ENCODE results near the gene OR1Q1. TPM values are rescaled to one million over a fixed set of nuclear protein-coding genes. Genes with fewer than 3 reads are reported as not detected.

Gene OR1Q1
- total and polyA plus RNA-seq, 9 of the 15 experiments (the other 6 are each of a cell fraction or from before 2014, with no cell fraction given): not detected

- BruUV-seq (replicated peaks): no TSS peak
- no peaks in the 10 kb centered on the region for H3K9me3 ChIP-seq (replicated peaks; ENCODE audit: control insufficient read depth, insufficient read depth, low read depth, low read length)
- no peak within 1 kb of the TSS for H3K9ac ChIP-seq (ENCODE audit: insufficient read depth in 1 of 2, low read depth in 2 of 2, low read length in 2 of 2)
- FAIRE-seq (no peak), ATAC-seq (no peak), DNase-seq (ENCODE audit: extremely low read depth in 1 of 4, low spot score in 3 of 4) (no peak)
- H3K79me2 ChIP-seq (ENCODE audit: control insufficient read depth, insufficient read depth, low read length): no peaks in the 10 kb centered on the region; the same call in 2 of the 3 replicates
- H3K27me3 ChIP-seq (ENCODE audit: control insufficient read depth in 2 of 2, insufficient read depth in 2 of 2, low read length in 2 of 2): no peaks in the 10 kb centered on the region; a peak in 1 of 5 replicates
- no peaks in the 10 kb centered on the region for H4K20me1 ChIP-seq (replicated peaks; ENCODE audit: control insufficient read depth, insufficient read depth, low read length)
- no peaks in the 10 kb centered on the region for H3K9me1 ChIP-seq (ENCODE audit: control insufficient read depth, insufficient read depth, low read length)
- ChIA-PET CTCF (ENCODE audit: low intra/inter-chr PET ratio) (no interaction called here), POLR2A (no interaction called here)
- H3K36me3 ChIP-seq (ENCODE audit: control insufficient read depth, insufficient read depth, low read length): no peaks in the 10 kb centered on the region
- no peak within 1 kb of the TSS for H3K4me2 ChIP-seq (ENCODE audit: insufficient read depth, low read length)
- H3K27ac ChIP-seq (ENCODE audit: extremely low read depth, low read depth, low read length): no peak within 1 kb of the TSS
- intact Hi-C loops (cut with micrococcal nuclease): no loop called here
- no peak within 1 kb of the TSS for H2AFZ ChIP-seq (ENCODE audit: low read depth, low read length)
- WGBS (ENCODE audit: insufficient coverage, low coverage, missing lambda C conversion rate): 2% methylated on average over 3 of the region's 3 CpGs
- in situ Hi-C loops (cut with MboI): no loop called here
- no peaks in the 10 kb centered on the region for H3K4me1 ChIP-seq (replicated peaks in 1 of 2; ENCODE audit: control insufficient read depth in 2 of 2, insufficient read depth in 2 of 2, low read length in 2 of 2)
- no peak within 1 kb of the TSS for H3K4me3 ChIP-seq
- TF ChIP-seq HMBOX1 (IDR thresholded peaks at IDR 0.05) (no peak), ZNF224 (CRISPR knock-in tag; IDR thresholded peaks at IDR 0.05) (no peak), SAFB2 (IDR thresholded peaks at IDR 0.05; ENCODE audit: borderline replicate concordance, low read depth, low read length, severe bottlenecking) (no peak), BRD9 (IDR thresholded peaks at IDR 0.05; ENCODE audit: low read depth, partially characterized antibody) (no peak), IRF9 (tag; IDR thresholded peaks at IDR 0.05) (no peak), ARID1B (IDR thresholded peaks at IDR 0.05) (no peak), UBTF (IDR thresholded peaks at IDR 0.05; ENCODE audit: borderline replicate concordance in 1 of 2, low read depth in 2 of 2, low read length in 2 of 2) (no peak), NR3C1 (CRISPR knock-in tag; IDR thresholded peaks at IDR 0.05) (no peak), TSHZ1 (CRISPR knock-in tag; IDR thresholded peaks at IDR 0.05) (no peak), NEUROD1 (IDR thresholded peaks at IDR 0.05; ENCODE audit: borderline replicate concordance, low read depth, low read length, partially characterized antibody) (no peak), SMARCB1 (IDR thresholded peaks at IDR 0.05; ENCODE audit: insufficient read length, low read depth) (no peak), KLF6 (CRISPR knock-in tag; IDR thresholded peaks at IDR 0.05; ENCODE audit: borderline replicate concordance) (no peak), SIN3A (IDR thresholded peaks at IDR 0.05; ENCODE audit: borderline replicate concordance in 2 of 2, control insufficient read depth in 1 of 2, low read depth in 2 of 2, low read length in 2 of 2) (no peak), FOXK1 (CRISPR knock-in tag; IDR thresholded peaks at IDR 0.05; ENCODE audit: borderline replicate concordance) (no peak), ZNF184 (CRISPR knock-in tag; IDR thresholded peaks at IDR 0.05) (no peak)
These were observed 43.0 kb downstream of the OR1Q1 start, which contains the start of gene OR1B1 for GRCh38 chr9:122657527-122657926. OR1B1 (minus strand) TSS chr9:122657627.
